K562 (cell line): ENCODE data around the gene SPON2. TPM values are rescaled to one million over a fixed set of nuclear protein-coding genes. Genes with fewer than 3 reads are reported as not detected.

Source experiments
- ATAC-seq: fragments of 200-7000 bp; cut with Tn5 transposase; 3 replicates; pipeline ENCODE4 v1.9.1; 2020; ENCODE audit warnings: moderate library complexity
- BruUV-seq: library from RNA; stranded (reverse); fragments of 400-500 nt; replicated peaks from 2 replicates; lab custom pipeline; 2021; lab: Mats Ljungman, UMichigan
- CTCF ChIA-PET: fragments of 300-600 bp; formaldehyde crosslinking; extraction: SDS; loops from one replicate; lab custom pipeline; 2021; ENCODE audit warnings: low intra/inter-chr PET ratio; lab: Yijun Ruan, JAX
- POLR2A ChIA-PET: fragments of 300-600, 350-650 bp; sonication (Branson Sonifier 250); formaldehyde crosslinking; extraction: SDS; loops from one replicate; lab custom pipeline; 2021; ENCODE audit warnings: antibody characterized with exemption, inconsistent platforms; lab: Yijun Ruan, JAX
- DNase-seq, 4 experiments: peaks; one replicate each; pipeline versions ENCODE4 v3.0.0 to v3.0.0-alpha.2; 2011 to 2018; ENCODE audit warnings: low spot score in 3 of 4, mixed read lengths in 3 of 4; ENCODE audit errors: extremely low read depth in 1 of 4
- FAIRE-seq: peaks from 2 replicates; lab custom pipeline; 2011; peaks lifted over from hg19 to GRCh38; lab: Jason Lieb, UNC
- H2AFZ ChIP-seq: 2 replicates; pipeline ENCODE4 v1.6.0; 2011; ENCODE audit warnings: low read depth, low read length, control low read depth, inconsistent platforms
- H3K27ac ChIP-seq: fragments of 200-600 bp; 3 replicates; pipeline ENCODE4 v1.8.0; 2011; ENCODE audit warnings: low read depth, mild to moderate bottlenecking, control low read depth, inconsistent platforms, low read length, moderate library complexity, mixed read lengths; ENCODE audit errors: extremely low read depth
- H3K27me3 ChIP-seq, 2 experiments: fragments of 300-600 bp in 1 of 2; 2 replicates in 1 of 2; 3 replicates in 1 of 2; pipeline versions ENCODE4 v1.6.0 to v1.8.0; 2011; ENCODE audit warnings: inconsistent platforms in 2 of 2, low read length in 2 of 2, mild to moderate bottlenecking in 1 of 2, mixed read lengths in 1 of 2, moderate library complexity in 1 of 2; ENCODE audit not compliant: control insufficient read depth in 2 of 2, insufficient read depth in 2 of 2
- H3K36me3 ChIP-seq: fragments of 300-600 bp; 3 replicates; pipeline ENCODE4 v1.8.0; 2011; ENCODE audit warnings: mild to moderate bottlenecking, low read length, inconsistent platforms; ENCODE audit not compliant: control insufficient read depth, insufficient read depth
- H3K4me1 ChIP-seq, 2 experiments: fragments of 200-600 bp in 1 of 2; replicated peaks in 1 of 2; 2 replicates in 1 of 2; 3 replicates in 1 of 2; pipeline versions ENCODE4 v1.5.1 to v1.8.0; 2011; ENCODE audit warnings: inconsistent platforms in 2 of 2, low read length in 2 of 2, mild to moderate bottlenecking in 1 of 2, mixed read lengths in 1 of 2, moderate library complexity in 1 of 2; ENCODE audit not compliant: control insufficient read depth in 2 of 2, insufficient read depth in 2 of 2
- H3K4me2 ChIP-seq: 2 replicates; pipeline ENCODE4 v1.6.1; 2011; ENCODE audit warnings: low read length, control low read depth, inconsistent platforms, mixed read lengths; ENCODE audit not compliant: insufficient read depth
- H3K4me3 ChIP-seq: fragments of 200-600 bp; sonication (generic), shearing (Covaris generic); 2 replicates; pipeline ENCODE4 v1.5.1; 2016; ENCODE audit warnings: control low read depth, inconsistent platforms
- H3K79me2 ChIP-seq: fragments of 200-600 bp; 3 replicates; pipeline ENCODE4 v1.8.0; 2011; ENCODE audit warnings: low read length, inconsistent platforms; ENCODE audit not compliant: control insufficient read depth, insufficient read depth
- H3K9ac ChIP-seq, 2 experiments: 2 replicates each; pipeline versions ENCODE4 v1.6.0 to v1.6.1; 2011; ENCODE audit warnings: low read depth in 2 of 2, low read length in 2 of 2, control low read depth in 1 of 2, inconsistent platforms in 1 of 2, mild to moderate bottlenecking in 1 of 2, mixed read lengths in 1 of 2; ENCODE audit not compliant: insufficient read depth in 1 of 2
- H3K9me1 ChIP-seq: one replicate; pipeline ENCODE4 v1.6.0; 2011; ENCODE audit warnings: inconsistent platforms, mild to moderate bottlenecking, low read length, moderate library complexity; ENCODE audit not compliant: control insufficient read depth, insufficient read depth
- H3K9me3 ChIP-seq: replicated peaks from 2 replicates; pipeline ENCODE4 v1.5.1; 2011; ENCODE audit warnings: low read depth, low read length, inconsistent platforms; ENCODE audit not compliant: control insufficient read depth, insufficient read depth
- H4K20me1 ChIP-seq: replicated peaks from 2 replicates; pipeline ENCODE4 v1.6.1; 2011; ENCODE audit warnings: low read length, inconsistent platforms, mixed read lengths; ENCODE audit not compliant: control insufficient read depth, insufficient read depth
- DACH1 ChIP-seq: fragments of 450-650 bp; IDR thresholded peaks from 2 replicates; pipeline ENCODE4 v1.6.1; 2018; ENCODE audit not compliant: partially characterized antibody
- KLF13 ChIP-seq: fragments of 450-650 bp; IDR thresholded peaks from 2 replicates; pipeline ENCODE4 v1.6.1; 2016; ENCODE audit warnings: missing genetic modification characterization, low read depth, mild to moderate bottlenecking, missing compliant biosample characterization, moderate library complexity, borderline replicate concordance
- THAP12 ChIP-seq: fragments of 250-450 bp; sonication (Bioruptor Pico); IDR thresholded peaks from 2 replicates; pipeline ENCODE4 v1.9.0; 2021; ENCODE audit warnings: mild to moderate bottlenecking, inconsistent platforms
- ZNF639 ChIP-seq, 2 experiments: fragments of 200-800 bp in 1 of 2; sonication (Bioruptor generic) in 1 of 2; sonication (generic) in 1 of 2; formaldehyde crosslinking in 1 of 2; IDR thresholded peaks in 1 of 2; conservative IDR thresholded peaks in 1 of 2; 2 replicates each; pipeline versions ENCODE4 v1.5.0 to v1.6.1; 2016 to 2020; ENCODE audit warnings: missing compliant biosample characterization in 1 of 2, missing genetic modification characterization in 1 of 2, missing genetic modification reagents in 1 of 2
- WGBS: fragments of 100-300 bp; shearing (Covaris generic); methylation state at CpG from one replicate; pipeline ENCODE4 v1.1.6; 2016; ENCODE audit warnings: low coverage, mixed read lengths; ENCODE audit not compliant: insufficient coverage; ENCODE audit errors: missing lambda C conversion rate; 5-methylcytosine and 5-hydroxymethylcytosine counted together
- in situ Hi-C: fragments of 300-500 bp; cut with MboI; formaldehyde crosslinking; loops from 4 replicates; pipeline ENCODE4 v1.15.0; 2018; ENCODE audit warnings: inconsistent platforms, mixed read lengths
- intact Hi-C: fragments of 100-400 bp; cut with micrococcal nuclease; formaldehyde crosslinking; loops from 2 replicates; pipeline ENCODE4 v1.14.2; 2022
- polyA plus RNA-seq, 8 experiments: library from polyadenylated mRNA; depleted of rRNA in 4 of 8; stranded (reverse) in 5 of 8; unstranded in 3 of 8; fragments of >200 nt; fragmentation: Nextera tagmentation in 2 of 8; fragmentation: Illumina TruSeq in 1 of 8; extraction: Ambion mirVana in 2 of 8; extraction: Trizol in 1 of 8; gene quantifications; 2 replicates each; pipeline versions ENCODE4 v1.2.1 to v1.2.3, GENCODE V29; 2011 to 2014; ENCODE audit warnings: inconsistent platforms in 1 of 8, missing spikeins in 1 of 8
- total RNA-seq, 7 experiments: library from RNA; depleted of rRNA in 6 of 7; stranded (reverse); fragments of >200 nt in 6 of 7; fragmentation: Illumina TruSeq in 2 of 7; extraction: Trizol in 2 of 7; gene quantifications; 2 replicates each; pipeline versions ENCODE4 v1.2.1 to v1.2.3, GENCODE V29; 2011 to 2021; ENCODE audit warnings: low replicate concordance in 1 of 7

Gene SPON2
- total and polyA plus RNA-seq, 9 of the 15 experiments (the other 6 are each of a cell fraction or from before 2014, with no cell fraction given) = 0.21 to 2.2 (median 0.83) TPM

- POLR2A ChIA-PET = interaction anchor here (0.6 kb wide), 1 partner anchor 79 kb away, joined by 3 read pairs; no protein-coding TSS in a partner anchor
- TF ChIP-seq DACH1 (no peak), ZNF639 (CRISPR knock-in tag; conservative IDR thresholded peaks at IDR 0.05 in 1 of 2, IDR thresholded peaks at IDR 0.05 in 1 of 2) (no peak), THAP12 (CRISPR knock-in tag) (no peak), KLF13 (no peak)
- Histone ChIP-seq H3K4me1 (peaks cover 0 to 28% of the 10 kb centered on the region in 2 experiments; a peak in 1 of 5 replicates), H3K4me2 (no peak overlapping the region), H3K36me3 (peaks cover 79% of the 10 kb centered on the region; the same call in 2 of the 3 replicates), H2AFZ (no peak overlapping the region), H3K9ac (no peak overlapping the region), H3K79me2 (no peaks in the 10 kb centered on the region; the same call in 2 of the 3 replicates), H3K27ac (no peak overlapping the region), H3K4me3 (no peak overlapping the region), H3K9me3 (no peaks in the 10 kb centered on the region), H3K9me1 (no peaks in the 10 kb centered on the region), H4K20me1 (no peaks in the 10 kb centered on the region), H3K27me3 (no peaks in the 10 kb centered on the region)
- intact Hi-C loops (no loop called here), in situ Hi-C loops (no loop called here)
- no TSS peak for BruUV-seq
- no peak for FAIRE-seq
- no peak for ATAC-seq
- CTCF ChIA-PET = no interaction called here
- DNase-seq = no peak
- WGBS = 98% methylated on average over 14 of the region's 21 CpGs
These were observed 44.5 kb upstream of the SPON2 start for GRCh38 chr4:1216869-1217294.
